IPS-18a (cell line): ENCODE data around the gene MAML2.
"Not testable (repeated sequence)": the region's sequence is repeated elsewhere in the genome, so short reads cannot be mapped to it uniquely, and the experiment has no call there.

Experiments used
- H3K27ac ChIP-seq: one replicate; pipeline ENCODE4 v1.5.1; 2013; ENCODE audit warnings: low read length
- H3K27me3 ChIP-seq: one replicate; pipeline ENCODE4 v1.6.1; 2013; ENCODE audit warnings: mild to moderate bottlenecking, low read length; ENCODE audit not compliant: control insufficient read depth, insufficient read depth
- H3K36me3 ChIP-seq: one replicate; pipeline ENCODE4 v1.6.1; 2013; ENCODE audit warnings: low read depth, low read length; ENCODE audit not compliant: control insufficient read depth
- H3K4me1 ChIP-seq: one replicate; pipeline ENCODE4 v1.6.1; 2013; ENCODE audit warnings: low read depth, low read length; ENCODE audit not compliant: control insufficient read depth
- H3K4me3 ChIP-seq: one replicate; pipeline ENCODE4 v1.5.1; 2013; ENCODE audit warnings: low read length
- H3K9ac ChIP-seq: one replicate; pipeline ENCODE4 v1.6.1; 2013; ENCODE audit warnings: mild to moderate bottlenecking, low read length, moderate library complexity
- H3K9me3 ChIP-seq: one replicate; pipeline ENCODE4 v1.6.1; 2013; ENCODE audit warnings: low read depth, low read length; ENCODE audit not compliant: control insufficient read depth

The MAML2 gene

DNA sequence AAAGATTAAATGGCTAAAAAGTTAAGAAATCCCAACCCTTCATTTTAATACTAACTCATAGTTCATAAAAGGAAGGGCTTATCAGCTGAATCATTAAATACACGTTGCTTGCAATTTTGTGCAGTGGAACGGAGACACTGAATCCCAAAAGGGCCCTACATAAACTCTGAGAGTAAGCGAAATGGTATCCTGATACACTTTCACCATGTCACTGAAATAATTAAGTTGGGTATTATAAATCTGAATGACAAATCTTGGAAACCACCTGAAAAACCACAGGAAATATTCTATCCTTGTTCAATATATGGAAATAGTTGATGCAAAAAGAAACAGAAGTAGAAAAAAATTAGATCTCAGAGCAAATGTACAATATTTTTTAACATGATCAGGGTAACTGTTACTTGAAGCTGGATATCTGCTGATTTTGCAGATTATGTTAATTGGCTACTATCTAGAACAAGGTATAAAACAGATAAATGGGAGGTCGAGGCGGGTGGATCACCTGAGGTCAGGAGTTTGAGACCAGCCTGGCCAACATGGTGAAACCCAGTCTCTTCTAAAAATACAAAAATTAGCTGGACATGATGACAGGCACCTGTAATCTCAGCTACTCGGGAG, 55.1 kb downstream of the MAML2 start:
- Histone ChIP-seq H3K9ac (no peak overlapping the region), H3K27ac (no peak overlapping the region), H3K4me3 (no peak overlapping the region), H3K27me3 (no peaks in the 10 kb centered on the region), H3K36me3 (no peaks in the 10 kb centered on the region), H3K4me1 (no peaks in the 10 kb centered on the region), H3K9me3 (no peaks in the 10 kb centered on the region)

DNA sequence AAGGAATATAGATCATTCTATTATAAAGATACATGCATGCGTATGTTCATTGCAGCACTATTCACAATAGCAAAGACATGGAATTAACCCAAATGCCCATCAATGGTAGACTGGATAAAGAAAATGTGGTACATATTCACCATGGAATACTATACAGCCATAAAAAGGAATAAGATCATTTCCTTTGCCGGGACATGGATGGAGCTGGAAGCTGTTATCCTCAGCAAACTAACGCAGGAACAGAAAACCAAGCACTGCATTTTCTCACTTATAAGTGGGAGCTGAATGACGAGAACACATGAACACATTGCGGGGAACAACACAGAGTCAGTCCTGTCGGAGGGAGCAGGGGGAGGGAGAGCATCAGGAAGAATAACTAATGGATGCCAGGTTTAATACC, 57.0 kb downstream of the MAML2 start:
- not testable (repeated sequence) for H3K36me3 ChIP-seq, H3K9ac ChIP-seq, H3K27ac ChIP-seq, H3K9me3 ChIP-seq, H3K4me1 ChIP-seq, H3K27me3 ChIP-seq, H3K4me3 ChIP-seq

DNA sequence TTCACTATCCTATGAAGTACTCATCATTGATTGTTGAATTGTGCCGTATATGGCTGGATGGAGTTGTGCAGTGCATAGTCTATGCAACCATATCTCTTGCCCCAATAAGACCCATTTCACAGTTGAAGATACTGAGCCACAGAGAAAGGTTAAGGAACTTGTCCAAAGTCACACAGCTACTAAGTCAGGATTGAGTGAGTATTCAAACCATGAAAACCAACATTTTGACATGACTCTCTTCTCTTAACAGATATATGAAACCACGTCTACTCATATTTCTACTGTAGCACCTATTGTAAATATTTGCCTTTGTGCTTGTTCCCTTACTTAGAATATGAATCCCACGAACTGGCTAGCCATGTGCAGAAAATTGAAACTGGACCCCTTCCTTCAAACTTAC, 58.1 kb downstream of the MAML2 start:
- no peak overlapping the region for H3K4me3 ChIP-seq
- no peaks in the 10 kb centered on the region for H3K9me3 ChIP-seq
- H3K4me1 ChIP-seq = peaks cover 14% of the 10 kb centered on the region
- no peaks in the 10 kb centered on the region for H3K27me3 ChIP-seq
- no peak overlapping the region for H3K27ac ChIP-seq
- no peaks in the 10 kb centered on the region for H3K36me3 ChIP-seq
- no peak overlapping the region for H3K9ac ChIP-seq

DNA sequence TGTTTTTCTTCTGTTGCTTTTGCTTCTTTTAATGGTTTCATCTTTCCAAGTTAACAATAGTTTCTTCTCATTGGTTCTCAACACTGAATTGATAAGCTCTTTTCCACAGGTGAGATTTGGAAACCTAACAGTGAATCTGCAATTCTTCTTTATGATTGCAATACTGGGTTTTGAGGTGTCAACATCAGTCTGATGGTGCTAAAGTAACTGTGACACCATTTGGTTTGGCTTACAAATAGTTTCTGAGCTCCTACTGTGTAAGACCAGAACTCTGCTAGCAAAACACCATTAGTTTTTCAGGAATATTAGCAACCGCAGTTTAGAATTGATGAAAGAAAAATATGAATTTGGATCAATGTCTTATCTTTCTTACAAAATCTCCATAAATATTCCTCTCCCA, 58.6 kb downstream of the MAML2 start:
- peaks cover 19% of the 10 kb centered on the region for H3K4me1 ChIP-seq

DNA sequence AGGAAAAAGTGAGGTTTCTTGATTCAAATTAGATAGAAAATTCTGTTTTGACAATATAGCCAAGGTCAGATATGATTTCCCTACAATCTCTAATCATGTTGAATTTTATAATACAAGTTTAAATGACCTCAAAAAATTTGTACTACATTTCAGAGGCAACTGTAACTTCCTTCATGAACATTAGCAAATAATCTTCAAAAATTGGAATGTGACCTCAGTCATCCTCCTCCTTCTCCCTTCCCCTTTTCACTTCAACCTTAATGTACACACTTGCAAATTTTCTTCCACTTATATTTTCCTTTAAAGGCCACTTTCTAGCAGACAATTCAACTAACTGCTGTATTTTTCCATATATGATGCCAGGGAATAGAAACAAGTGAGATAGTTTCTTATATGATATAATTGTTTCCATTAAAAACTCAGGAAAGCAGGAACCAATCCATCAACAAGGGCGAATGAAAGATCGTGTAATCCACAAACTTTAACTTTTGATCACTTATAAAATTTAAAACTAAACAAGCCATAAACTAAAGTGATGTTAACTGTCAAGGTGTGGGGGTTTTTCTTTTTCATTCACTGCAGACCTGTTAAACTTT, 60.3 kb downstream of the MAML2 start:
- no peaks in the 10 kb centered on the region for H3K27me3 ChIP-seq
- no peaks in the 10 kb centered on the region for H3K9me3 ChIP-seq
- peaks cover 32% of the 10 kb centered on the region for H3K4me1 ChIP-seq
- no peak overlapping the region for H3K9ac ChIP-seq
- no peak overlapping the region for H3K27ac ChIP-seq
- H3K4me3 ChIP-seq = no peak overlapping the region
- no peaks in the 10 kb centered on the region for H3K36me3 ChIP-seq

More for the DNA sequence above, 58.6 kb downstream of the MAML2 start:
- Histone ChIP-seq H3K36me3 (no peaks in the 10 kb centered on the region), H3K27me3 (no peaks in the 10 kb centered on the region), H3K27ac (no peak overlapping the region), H3K9ac (no peak overlapping the region), H3K9me3 (no peaks in the 10 kb centered on the region), H3K4me3 (no peak overlapping the region)

DNA sequence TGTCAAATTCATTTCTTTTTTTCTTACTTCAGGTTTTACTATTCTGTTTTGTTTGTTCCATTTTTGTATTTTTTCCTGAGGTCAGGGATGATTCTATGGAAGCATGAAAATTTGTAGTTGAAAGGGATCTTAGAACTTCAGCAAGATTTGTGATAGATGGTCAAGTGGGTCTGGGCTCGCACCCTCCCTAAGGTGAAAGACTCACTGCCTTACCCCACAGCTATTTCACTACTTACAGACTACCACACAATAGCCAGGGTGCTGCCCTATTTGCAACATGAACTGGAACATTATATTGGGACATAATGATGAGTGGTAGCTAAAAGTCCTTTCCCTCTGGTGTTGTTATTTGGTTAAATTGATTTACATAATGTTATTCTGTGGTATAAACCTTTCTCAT, 62.6 kb downstream of the MAML2 start:
- Histone ChIP-seq H3K4me1 (peaks cover 32% of the 10 kb centered on the region), H3K4me3 (peak overlapping the region; percentile 22), H3K27me3 (no peaks in the 10 kb centered on the region), H3K9ac (no peak overlapping the region), H3K36me3 (no peaks in the 10 kb centered on the region), H3K9me3 (no peaks in the 10 kb centered on the region), H3K27ac (no peak overlapping the region)

DNA sequence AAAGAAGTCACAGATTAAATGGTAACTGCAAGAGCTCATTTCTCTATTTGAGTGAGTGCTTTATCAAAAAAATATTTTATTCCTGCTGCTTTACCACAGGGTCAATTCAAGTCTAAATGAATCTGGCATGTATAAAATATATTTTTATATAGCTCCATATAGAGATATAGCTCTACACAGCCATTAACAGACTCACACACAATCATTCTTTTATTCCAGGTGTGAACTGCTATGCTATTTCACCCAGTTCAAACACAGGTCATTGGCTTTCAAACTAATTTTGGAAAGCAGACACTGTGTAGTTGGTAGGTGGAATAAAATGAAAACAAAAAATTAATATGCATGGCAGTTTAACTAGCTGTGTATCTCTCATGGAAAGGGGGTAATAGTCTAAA, 63.1 kb downstream of the MAML2 start:
- Histone ChIP-seq H3K27me3 (no peaks in the 10 kb centered on the region), H3K9me3 (no peaks in the 10 kb centered on the region), H3K4me1 (peaks cover 32% of the 10 kb centered on the region), H3K9ac (no peak overlapping the region), H3K27ac (no peak overlapping the region), H3K36me3 (no peaks in the 10 kb centered on the region), H3K4me3 (no peak overlapping the region)

DNA sequence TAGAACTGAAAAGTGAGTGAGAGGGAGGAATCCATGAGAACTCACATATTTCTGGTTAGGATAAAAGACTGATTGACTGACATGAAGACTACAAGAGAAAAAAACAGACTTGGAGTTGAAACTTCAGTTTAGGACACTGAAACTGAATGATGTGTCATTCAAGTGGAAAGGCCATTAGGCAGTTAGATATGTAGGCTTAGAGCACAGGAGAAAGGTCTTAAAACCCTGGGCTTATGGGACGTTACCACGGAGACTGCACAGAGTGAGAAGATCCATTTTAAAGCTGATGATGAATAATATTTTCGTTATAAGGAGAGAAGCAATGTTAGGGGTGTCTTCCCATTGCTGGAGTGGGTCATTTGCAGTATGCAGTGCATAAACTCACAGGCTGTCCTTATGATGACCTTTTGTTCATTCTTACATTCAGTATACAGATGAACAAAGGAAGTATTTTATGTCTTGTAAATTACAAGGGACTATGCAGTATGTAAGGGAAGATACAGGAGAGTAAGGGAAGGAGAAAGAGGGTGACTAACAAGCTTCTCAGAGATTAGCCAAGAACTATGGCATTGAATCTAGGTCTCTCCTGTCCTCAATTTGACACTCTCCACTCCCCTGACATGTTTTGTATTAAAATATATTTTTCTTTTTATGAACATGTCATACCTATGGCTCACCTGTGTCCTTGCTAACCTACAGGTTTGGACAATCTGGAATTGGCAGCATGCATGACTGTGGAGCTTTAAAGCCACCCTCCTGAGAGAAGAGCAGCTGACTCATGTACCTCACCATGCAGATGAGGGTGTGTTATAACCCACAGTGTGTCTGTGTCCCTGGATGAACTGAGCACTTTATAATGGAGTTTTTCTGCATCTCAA, 63.7 kb downstream of the MAML2 start:
- H3K4me1 ChIP-seq = peaks cover 32% of the 10 kb centered on the region

DNA sequence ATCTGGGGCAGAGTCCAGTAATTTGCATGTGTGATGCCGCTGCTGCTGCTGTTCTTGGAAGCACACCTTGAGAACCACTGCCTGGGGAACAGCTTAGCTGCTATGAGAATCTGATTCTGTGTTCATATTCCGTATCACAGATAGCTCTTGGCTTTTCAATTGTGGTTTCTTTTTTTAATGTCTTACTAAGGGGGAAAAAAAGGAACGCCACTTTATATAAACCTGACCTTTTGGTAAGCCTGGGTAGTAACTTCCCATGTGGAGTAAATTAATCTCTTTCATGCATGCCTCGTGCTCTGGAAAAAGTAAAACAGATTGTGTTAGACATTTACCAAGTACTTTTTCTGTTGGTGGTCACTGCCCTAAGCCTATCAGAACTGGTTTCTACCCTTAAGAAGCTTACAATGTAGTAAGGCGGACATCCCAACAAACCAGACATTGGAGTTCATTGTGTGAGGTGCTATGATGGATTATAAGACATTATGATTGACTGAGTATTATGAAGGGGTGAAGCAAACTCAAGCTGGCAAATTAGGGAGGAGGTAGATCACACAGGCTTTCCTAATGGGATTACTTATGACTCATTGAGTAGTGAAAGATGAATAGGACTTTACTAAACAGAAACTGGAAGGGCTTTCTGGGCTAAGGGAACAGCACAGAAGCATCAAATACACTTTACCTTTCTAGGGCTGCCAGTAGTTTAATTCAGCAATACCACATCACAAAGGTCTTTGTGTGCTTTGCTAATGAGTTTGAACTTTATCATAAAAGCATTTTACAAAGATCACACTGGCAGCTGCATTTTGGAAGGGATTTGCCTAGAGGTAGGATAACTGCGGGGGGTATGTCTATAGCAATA, 64.7 kb downstream of the MAML2 start:
- Histone ChIP-seq H3K9ac (no peak overlapping the region), H3K9me3 (no peaks in the 10 kb centered on the region), H3K36me3 (no peaks in the 10 kb centered on the region), H3K27ac (no peak overlapping the region), H3K4me3 (no peak overlapping the region), H3K27me3 (no peaks in the 10 kb centered on the region), H3K4me1 (peaks cover 35% of the 10 kb centered on the region)

More for the DNA sequence above, 63.7 kb downstream of the MAML2 start:
- Histone ChIP-seq H3K36me3 (no peaks in the 10 kb centered on the region), H3K27ac (no peak overlapping the region), H3K4me3 (no peak overlapping the region), H3K9ac (no peak overlapping the region), H3K9me3 (no peaks in the 10 kb centered on the region), H3K27me3 (no peaks in the 10 kb centered on the region)

DNA sequence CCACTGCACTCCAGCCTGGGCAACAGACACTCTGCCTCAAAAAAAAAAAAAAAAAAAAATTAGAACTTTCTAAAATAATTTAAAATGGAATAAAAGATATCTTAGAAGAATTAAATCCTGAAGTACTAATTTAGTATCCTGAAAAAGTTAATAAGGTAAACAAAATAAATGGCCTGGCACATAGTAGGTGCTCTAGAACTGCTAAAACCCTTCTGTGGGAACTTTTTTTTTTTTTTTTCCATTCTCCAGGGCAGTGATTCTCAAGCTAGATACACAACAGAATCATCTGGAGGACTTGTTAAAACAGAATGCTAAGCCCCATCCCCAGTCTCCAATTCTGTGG, 65.3 kb downstream of the MAML2 start:
- Histone ChIP-seq H3K9me3 (no peaks in the 10 kb centered on the region), H3K27me3 (no peaks in the 10 kb centered on the region), H3K27ac (no peak overlapping the region), H3K4me3 (no peak overlapping the region), H3K36me3 (no peaks in the 10 kb centered on the region), H3K4me1 (peaks cover 41% of the 10 kb centered on the region), H3K9ac (no peak overlapping the region)

DNA sequence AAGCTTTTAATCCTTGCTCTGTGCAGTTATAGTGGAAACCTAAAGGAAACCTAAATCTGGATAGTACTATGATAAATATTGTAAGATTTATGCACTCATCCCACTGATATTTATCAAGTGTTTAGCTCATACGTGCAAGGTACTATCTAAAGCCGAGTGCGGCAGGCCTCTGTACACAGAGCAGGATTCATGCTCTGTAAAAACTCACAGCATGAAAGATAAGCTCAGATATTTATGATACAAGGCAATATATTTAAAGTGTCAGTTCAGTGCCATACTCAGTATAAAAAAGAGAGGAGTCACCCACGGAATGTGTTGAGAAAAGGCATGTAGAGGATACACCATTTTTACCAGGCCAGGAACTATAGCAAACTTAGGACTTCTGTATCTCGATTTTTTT, 66.2 kb downstream of the MAML2 start:
- H3K27ac ChIP-seq = no peak overlapping the region

More for the DNA sequence above, 66.2 kb downstream of the MAML2 start:
- Histone ChIP-seq H3K36me3 (no peaks in the 10 kb centered on the region), H3K9ac (no peak overlapping the region), H3K4me3 (no peak overlapping the region), H3K27me3 (no peaks in the 10 kb centered on the region), H3K4me1 (peaks cover 46% of the 10 kb centered on the region), H3K9me3 (no peaks in the 10 kb centered on the region)
